SK-N-MC (cell line): Measurements from ENCODE around the gene ANKRD49.

Source experiments
- EZH2 ChIP-seq: fragments of 200-600 bp; sonication (generic); IDR thresholded peaks from one replicate; pipeline ENCODE4 v1.6.1; 2017; ENCODE audit warnings: antibody characterized with exemption
- FOXP2 ChIP-seq: optimal IDR thresholded peaks from 2 replicates; pipeline ENCODE3; 2011; ENCODE audit warnings: mild to moderate bottlenecking, moderate library complexity; ENCODE audit not compliant: insufficient read depth; ENCODE audit errors: extremely low read length, control extremely low read depth
- POLR2AphosphoS5 ChIP-seq: IDR thresholded peaks from 2 replicates; pipeline ENCODE4 v1.6.1; 2012; ENCODE audit warnings: mild to moderate bottlenecking, low read depth, low read length, borderline replicate concordance

GRCh38 chr11:94445641-94446040 lies 48.1 kb upstream of the ANKRD49 start:
- TF ChIP-seq EZH2 (no peak), POLR2AphosphoS5 (no peak), FOXP2 (no peak)
